ENCODE measurements around the gene TOR1B.

DNA sequence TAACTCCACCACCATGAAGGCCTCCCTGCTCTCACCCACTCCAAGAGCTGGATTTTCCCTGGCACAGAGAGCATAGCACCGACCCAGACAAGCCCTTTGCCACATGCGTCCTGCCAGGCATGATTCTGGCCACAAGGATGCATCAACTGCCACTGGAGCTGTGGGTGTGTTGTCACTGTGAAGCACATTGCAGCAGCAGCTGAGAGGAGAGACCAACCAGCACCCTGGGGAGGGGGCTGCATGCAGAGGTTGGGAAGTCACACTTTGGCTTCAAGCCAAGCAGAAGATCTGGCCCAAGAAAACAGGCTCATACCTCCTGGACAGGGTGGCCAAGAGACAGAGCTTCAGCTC is 27.6 kb upstream of the TOR1B start:
- TF ChIP-seq, protein P1, sequence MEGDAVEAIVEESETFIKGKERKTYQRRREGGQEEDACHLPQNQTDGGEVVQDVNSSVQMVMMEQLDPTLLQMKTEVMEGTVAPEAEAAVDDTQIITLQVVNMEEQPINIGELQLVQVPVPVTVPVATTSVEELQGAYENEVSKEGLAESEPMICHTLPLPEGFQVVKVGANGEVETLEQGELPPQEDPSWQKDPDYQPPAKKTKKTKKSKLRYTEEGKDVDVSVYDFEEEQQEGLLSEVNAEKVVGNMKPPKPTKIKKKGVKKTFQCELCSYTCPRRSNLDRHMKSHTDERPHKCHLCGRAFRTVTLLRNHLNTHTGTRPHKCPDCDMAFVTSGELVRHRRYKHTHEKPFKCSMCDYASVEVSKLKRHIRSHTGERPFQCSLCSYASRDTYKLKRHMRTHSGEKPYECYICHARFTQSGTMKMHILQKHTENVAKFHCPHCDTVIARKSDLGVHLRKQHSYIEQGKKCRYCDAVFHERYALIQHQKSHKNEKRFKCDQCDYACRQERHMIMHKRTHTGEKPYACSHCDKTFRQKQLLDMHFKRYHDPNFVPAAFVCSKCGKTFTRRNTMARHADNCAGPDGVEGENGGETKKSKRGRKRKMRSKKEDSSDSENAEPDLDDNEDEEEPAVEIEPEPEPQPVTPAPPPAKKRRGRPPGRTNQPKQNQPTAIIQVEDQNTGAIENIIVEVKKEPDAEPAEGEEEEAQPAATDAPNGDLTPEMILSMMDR (IDR thresholded peaks at IDR 0.05; ENCODE audit: low read depth, low read length, poor library complexity, severe bottlenecking), result no peak
- TF ChIP-seq EZH2phosphoT487 (IDR thresholded peaks at IDR 0.05; ENCODE audit: borderline replicate concordance, low read length), result no peak

All from DOHH2 (cell line).